NCI-H748 treated with DMSO at 0.1 percent for 48 hours (cell line): Measurements from ENCODE around the gene C11orf58.

Experiments used
- DNase-seq: peaks from one replicate; lab custom pipeline; 2025; lab: John Stamatoyannopoulos, UW

Gene C11orf58

DNA sequence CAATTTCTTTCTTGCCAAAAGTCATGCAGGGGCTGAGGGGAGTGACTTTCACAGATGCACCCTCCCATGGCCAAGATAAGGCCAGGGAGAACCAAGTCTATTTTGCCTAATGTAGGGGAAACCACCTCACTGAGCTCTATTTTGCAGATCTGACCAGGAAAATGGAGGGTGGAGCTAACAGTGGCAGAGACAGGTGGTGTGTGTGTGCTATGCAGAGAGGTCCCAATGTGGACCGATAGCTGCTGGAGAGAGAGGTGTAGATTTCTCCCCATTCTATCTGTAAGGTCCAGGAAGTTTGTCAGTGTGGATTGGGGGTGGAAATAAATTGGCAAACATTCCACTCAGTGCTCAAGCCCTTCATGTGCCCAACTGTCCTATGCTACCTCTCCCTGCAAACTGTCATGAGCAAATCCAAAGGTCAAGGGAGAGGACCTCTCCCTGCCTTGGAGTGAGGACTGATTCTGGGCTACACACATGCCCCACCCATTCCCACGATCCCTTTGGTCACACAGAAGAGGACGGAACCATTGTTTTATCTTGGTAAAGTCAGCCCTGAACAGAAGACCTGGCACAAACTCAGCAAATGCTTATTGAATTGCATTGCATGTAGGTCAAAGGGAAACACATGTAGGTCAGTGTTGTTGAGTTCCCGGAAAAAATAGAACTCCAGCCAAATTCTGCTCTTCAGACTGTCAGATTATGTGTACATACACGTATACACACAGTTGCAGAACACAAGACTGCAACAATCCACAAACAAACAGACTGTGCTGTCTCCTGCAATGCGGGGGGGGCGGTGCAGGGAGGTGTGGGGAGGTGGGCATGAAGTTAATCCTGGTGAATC, 65.9 kb downstream of the C11orf58 start:
- no peak for DNase-seq

DNA sequence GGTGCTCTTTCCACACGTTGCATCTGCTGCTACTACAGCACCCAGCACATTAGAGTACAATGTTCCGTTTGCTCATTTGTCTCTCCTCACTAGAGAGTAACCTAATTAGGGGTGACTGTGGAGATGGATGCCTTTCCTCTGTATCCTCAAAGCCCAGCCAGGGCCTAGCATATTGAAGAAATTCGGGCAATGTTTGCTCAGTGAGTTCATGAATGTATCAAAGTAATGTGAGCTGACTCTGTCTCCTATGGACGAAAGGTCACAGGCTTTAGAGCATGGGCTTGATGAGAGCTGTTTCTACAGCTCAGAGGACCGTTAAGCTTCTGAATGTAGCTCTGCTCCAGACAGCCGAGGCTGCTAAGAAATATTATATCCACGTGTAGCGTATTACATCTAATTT, 67.5 kb downstream of the C11orf58 start:
- no peak for DNase-seq

DNA sequence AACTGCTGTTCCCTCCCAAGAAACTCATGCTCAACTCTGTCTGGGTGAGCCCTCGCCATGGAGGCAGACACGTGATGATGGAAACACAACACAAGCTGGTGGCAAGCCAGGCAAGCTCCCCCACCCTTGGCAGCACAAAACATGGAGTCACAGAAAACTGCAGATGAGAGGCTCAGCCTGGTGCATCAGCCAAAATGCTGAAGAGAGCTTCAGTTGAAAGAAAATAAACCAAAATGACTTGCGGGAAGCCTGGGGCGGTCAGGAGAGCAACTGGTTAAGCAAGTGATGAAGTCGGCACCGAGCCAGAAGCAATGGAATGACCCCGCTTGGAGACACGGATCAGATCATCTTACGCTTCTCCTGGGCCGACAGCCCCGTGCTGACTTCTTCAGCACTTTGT, 68.3 kb downstream of the C11orf58 start:
- DNase-seq, result no peak

DNA sequence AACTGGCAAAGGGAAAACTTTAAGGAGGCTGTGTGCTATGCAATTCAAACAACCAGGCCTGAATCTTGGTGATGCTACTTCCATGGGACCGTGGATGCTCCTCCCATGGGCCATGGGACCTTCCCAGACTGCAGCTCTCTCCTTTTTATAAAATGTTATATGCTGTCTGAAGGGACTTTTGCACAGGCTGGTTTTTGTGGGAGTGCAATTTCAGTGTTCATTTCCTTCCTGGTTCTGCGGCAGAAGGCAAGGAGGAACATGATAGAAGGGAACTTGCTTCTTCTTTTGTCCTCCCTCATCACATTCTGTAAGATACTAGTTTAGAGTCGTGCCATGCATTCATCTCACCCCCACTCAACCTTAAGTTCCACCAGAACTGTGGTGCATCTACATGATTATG, 68.9 kb downstream of the C11orf58 start:
- DNase-seq, result no peak
